HG02759 (cell line): ENCODE data around the gene CHTF18.
"Not testable (repeated sequence)": the region's sequence is repeated elsewhere in the genome, so short reads cannot be mapped to it uniquely, and the experiment has no call there.

ENCODE experiments used
- ATAC-seq: cut with Tn5 transposase; IDR thresholded peaks from one replicate; pipeline ENCODE4 v1.9.1; 2021; ENCODE audit warnings: mild to moderate bottlenecking, moderate library complexity; ENCODE audit not compliant: unreplicated experiment

CHTF18 gene

DNA sequence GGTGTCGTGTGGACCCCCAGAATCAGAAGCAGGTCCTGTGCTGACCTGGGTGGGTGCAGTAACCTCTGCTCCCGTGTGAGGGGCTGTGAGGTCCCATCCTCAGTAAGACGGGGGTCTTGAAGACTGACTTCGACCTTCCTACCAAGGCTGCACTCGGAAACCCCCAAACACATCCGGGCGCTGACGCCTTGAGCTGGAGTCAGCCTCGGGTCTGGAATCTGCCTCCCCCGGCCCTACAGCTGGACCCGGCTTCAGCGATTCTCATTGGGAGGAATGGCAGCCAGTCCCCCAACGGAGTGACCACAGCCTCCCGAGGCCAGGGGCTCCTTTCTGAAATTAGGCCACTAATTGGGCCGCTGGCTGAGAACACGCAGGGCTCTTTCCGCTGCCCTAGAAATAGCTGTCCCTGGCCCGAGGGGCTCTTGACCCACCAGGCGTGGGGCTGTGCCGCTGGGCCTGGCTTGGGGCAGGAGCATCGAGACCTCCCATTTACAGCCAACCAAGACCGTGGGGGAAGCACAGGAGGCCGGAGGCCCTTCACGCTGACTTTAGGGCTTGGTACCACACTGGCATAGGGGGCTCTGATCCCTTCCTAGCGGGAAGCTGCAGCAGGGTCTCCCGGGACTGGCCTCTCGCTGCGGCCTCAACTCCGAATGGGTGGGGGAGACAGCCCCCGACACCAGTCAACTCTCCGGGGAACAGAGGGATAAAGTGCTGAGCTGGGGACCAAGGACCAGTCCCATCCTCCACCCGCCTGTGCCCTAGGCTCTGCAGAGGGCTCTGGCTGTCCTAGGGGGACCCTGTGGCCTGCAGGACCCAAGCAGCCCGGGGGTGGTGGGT is 14.7 kb downstream of the CHTF18 start:
- ATAC-seq, result no peak

- no peak for ATAC-seq
Observed at GRCh38 chr16:803754-804080, 15.3 kb downstream of the CHTF18 start.

DNA sequence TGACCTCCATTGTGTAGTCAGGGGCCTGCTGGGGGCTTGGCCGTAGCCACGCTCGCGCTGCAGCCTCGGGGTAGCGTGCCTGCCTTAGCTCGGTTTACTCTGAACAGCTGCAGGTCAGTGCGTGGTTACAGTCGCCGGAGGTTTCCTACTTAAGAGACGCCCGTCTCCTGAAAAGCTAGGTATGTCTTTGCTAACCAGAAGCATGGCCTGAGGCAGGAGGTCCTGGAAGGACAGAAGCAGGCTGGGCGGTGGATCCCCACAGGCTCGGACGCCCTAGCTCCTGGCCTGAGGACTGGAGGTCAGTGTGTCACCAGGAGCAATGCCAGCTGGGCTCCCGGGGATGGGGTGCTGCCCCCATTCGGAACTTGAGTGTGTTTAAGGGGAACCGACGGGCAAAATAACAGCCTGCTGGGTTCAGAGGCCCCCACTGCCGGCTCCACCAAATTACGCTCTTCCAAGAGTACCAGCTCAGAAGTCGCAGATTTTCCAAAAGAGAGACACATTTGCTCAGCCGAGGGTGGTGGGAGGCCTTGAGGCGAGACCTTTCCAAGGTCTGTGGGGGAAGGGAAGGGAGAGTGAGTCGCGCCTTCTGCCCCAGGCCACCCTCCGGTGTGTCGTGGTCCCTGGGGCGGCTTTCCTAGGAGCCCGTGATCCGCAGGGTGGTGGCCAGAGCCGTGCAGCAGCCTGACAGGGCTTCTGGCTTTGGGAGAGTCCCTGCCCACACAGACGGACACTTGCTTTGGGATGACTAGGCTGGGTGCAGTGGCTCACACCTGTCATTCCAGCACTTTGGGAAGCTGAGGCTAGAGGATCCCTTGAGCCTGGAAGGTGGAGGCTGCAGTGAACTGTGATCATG is 16.0 kb downstream of the CHTF18 start:
- no peak for ATAC-seq

DNA sequence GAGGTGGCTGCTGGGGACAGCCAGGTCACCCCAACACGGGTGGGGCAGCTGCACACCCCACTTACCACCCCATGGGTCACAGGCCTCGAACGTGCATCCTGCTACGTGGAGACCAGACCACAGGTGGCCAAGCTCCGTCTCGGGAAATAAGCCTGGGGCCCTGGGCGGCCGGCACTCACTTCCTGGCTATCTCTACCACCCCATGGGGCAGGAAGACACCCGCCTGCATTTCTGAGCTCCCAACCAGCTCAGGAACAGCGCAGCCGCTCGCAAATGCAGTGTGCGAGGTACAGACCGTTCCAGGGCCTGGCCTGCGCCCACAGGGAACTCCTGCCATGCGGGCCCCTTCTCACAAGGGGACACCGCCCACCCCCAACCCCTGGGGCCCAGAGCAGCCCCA is 17.1 kb downstream of the CHTF18 start:
- no peak for ATAC-seq

GRCh38 chr16:807347-808084 is 19.1 kb downstream of the CHTF18 start:
- ATAC-seq, result peak; percentile 83

DNA sequence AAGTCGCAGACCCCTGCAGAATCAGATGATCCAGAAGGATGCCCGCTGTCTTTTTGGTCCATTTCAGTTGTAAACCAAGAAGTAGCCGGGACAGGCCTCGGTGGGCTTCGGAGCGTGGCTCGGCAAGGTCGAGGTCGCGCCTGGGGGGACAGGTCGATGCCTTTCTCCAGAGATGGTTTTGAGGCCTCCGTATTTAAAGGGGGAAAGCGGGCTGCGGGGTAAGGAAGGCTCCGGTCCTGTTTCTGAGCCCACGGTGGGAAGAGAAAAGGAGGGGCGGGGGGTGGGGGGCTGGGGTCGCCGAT is 19.6 kb downstream of the CHTF18 start:
- no peak for ATAC-seq

GRCh38 chr16:813204-813915 is 24.9 kb downstream of the CHTF18 start:
- no peak for ATAC-seq

DNA sequence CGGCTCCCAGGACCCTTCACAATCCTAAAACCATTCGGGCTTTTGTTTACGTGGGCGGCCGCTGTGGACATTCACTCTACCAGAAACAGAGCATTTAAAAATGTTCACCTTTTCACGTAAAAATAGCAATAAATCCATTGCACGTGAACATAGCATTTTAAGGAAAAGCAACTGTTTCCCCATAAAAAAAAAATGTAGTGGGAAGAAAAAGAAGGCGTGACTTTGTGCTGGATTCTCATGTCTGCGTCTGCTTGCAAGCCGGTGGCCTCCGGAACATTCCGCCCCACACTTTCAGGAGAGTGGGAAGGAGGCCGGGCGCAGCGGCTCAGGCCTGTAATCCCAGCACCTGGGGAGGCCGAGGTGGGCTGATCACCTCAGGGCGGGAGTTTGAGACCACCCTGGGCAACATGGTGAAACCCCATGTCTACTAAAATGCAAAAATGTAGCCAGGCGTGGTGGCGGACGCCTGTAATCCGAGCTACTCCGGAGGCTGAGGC is 25.5 kb downstream of the CHTF18 start:
- no peak for ATAC-seq

DNA sequence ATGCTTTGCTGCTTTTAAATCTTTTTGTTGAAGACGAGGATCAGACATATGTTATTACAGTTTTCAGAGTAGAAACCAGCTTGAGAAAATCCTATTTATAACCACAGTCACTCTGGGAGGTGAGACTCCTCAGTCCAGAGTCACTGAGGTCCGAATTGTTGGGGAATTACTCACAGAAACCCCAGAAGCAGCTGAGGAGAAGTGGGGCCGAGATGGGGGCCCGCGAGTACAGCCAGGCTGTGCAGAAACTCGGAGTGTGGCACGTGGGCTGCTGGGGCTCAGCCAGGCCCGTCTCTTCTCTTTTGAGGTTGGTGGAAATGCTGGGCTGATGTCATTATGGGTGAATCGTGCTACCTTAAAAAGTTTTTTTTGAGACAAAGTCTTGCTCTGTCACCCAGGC is 26.6 kb downstream of the CHTF18 start:
- ATAC-seq, result no peak

- no peak for ATAC-seq
Observed at GRCh38 chr16:815861-816260, 27.4 kb downstream of the CHTF18 start.

- no peak for ATAC-seq
Observed at GRCh38 chr16:817001-817906, 28.8 kb downstream of the CHTF18 start.

DNA sequence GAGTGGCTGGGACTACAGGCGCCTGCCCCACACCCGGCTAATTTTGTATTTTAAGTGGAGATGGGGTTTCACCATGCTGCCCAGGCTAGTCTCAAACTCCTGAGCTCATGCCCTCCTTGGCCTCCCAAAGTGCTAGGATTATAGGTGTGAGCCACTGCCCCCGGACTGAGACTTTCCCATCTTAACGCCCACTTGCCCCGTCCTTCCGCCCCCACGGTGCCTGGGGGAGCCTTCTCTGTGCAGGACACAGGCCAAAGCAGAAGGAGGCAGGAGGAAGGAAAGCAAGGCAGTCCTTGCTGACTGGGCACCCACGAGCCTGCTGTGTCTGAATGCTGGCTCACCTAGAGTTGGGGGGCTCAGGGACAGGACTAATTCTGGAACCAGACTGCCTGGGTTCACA is 29.7 kb downstream of the CHTF18 start:
- no peak for ATAC-seq

- ATAC-seq, result no peak
Observed at GRCh38 chr16:818592-818991, 30.2 kb downstream of the CHTF18 start.

- no peak for ATAC-seq
Observed at GRCh38 chr16:819336-820043, 31.1 kb downstream of the CHTF18 start.

- ATAC-seq, result not testable (repeated sequence)
Observed at GRCh38 chr16:820044-820408, 31.6 kb downstream of the CHTF18 start.

DNA sequence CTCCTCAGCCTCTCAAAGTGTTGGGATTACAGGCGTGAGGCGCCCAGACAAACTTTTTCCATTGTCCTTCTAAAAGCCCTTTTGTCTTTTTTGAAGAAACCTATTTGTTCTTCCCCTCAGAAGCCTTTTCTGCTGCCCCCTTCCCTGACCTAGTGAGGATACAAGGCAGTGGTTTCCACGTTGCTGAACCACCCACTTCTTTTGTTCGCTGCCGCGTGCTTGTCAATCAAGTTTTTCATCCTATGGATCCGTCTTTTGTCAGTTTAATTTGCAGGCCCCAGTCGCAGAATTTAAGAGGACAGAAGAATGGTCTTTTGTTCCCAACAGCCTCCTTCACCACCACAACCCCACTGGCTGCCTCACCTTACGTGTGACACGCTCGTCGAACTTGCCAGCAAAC is 32.3 kb downstream of the CHTF18 start:
- no peak for ATAC-seq

- no peak for ATAC-seq
Observed at GRCh38 chr16:821751-822150, 33.3 kb downstream of the CHTF18 start.

GRCh38 chr16:822174-822908 is 33.9 kb downstream of the CHTF18 start:
- no peak for ATAC-seq

DNA sequence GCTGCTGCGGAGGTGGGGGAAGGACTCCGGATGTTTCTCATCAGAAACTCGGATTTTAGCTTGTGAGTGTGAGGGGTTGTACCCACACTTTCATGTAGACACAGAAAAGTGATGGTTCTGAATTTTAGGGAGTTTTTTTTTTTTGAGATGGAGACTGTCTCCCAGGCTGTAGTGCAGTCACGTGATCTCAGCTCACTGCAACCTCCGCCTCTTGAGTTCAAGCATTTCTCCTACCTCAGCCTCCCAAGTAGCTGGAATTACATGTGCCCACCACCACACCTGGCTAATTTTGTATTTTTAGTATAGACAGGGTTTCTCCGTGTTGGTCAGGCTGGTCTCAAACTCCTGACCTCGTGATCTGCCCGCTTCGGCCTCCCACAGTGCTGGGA is 34.5 kb downstream of the CHTF18 start:
- ATAC-seq, result no peak
